ENCODE data around the gene THSD4. TPM values are rescaled to one million over a fixed set of nuclear protein-coding genes. Genes with fewer than 3 reads are reported as not detected.

THSD4 gene
- total RNA-seq, 4 donors from 2014 or later, result 2.7 to 49.2 (median 15.8) TPM

DNA sequence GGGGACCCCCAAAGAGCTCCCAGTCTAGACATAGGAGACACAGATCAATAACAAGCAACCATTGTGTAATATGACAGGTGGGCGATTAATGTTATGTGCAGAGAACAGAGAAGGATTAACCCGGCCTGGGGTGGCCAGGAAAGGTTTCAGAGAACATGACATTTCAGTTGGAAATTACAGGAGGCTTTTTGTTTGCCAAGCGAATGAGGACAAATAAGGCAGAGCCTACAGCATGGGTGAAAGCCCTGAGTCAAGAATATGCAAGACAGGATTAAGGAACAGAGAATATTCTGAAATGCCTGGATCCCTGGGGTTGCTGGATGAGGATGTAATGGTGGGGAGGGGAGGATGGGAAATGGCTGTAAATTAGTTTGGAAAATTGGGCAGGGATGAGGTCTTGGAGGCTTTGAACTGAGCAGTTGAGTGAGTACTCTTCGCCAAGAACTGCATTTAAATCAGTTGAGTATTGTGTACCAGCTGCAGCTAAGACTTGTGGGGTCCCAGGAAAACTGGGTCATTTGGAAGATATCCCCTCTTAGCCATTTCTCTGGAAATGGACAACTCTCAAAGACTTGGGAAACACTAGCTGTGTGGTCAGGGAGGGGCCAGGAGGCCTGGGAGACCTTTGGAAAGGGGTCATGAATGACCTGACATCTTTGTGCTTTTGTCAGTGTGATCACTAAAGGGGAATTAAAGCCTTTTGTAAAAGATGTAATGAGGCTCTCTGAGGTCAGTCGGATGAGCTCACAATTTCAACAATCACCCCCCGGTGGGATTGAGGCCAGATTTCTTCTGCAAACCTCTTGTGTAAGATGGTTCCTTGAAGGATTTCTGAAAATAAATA, 496.5 kb downstream of the THSD4 start:
- no peak for TF ChIP-seq CTCF (IDR thresholded peaks at IDR 0.05)
- ATAC-seq (ENCODE audit: low FRiP score) (no peak), DNase-seq (ENCODE audit: low spot score) (no peak)

- no peak for ATAC-seq (ENCODE audit: low FRiP score)
- no peak for TF ChIP-seq CTCF (IDR thresholded peaks at IDR 0.05)
- no peak for DNase-seq (ENCODE audit: low spot score)
Measured at GRCh38 chr15:71612397-71612722, 497.1 kb downstream of the THSD4 start.

GRCh38 chr15:71612869-71613268, 497.6 kb downstream of the THSD4 start:
- no peak for ATAC-seq (ENCODE audit: low FRiP score)
- no peak for TF ChIP-seq CTCF (IDR thresholded peaks at IDR 0.05)

DNA sequence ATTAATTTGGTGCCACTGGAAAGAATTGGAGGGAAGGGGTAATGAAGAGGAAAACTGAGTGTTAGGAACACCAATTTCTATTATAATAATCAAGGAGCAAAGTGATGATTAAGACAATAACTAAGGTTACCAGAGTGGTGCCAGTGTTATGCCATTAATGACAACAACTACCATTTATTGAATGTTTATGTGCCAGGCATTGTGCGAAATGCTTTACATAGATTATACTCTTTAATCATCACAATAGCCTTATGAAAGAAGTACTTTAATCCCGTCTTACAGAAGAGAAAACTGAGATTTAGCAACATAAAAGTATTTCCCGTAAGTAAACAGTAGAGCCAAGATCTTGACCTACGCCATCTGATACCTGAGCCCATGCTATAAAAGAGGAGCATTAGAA, 507.8 kb downstream of the THSD4 start:
- ATAC-seq (ENCODE audit: low FRiP score), result no peak
- no peak for TF ChIP-seq CTCF (IDR thresholded peaks at IDR 0.05)

More at GRCh38 chr15:71612869-71613268, 497.6 kb downstream of the THSD4 start:
- no peak for DNase-seq (ENCODE audit: low spot score)

GRCh38 chr15:71626596-71627088, 511.4 kb downstream of the THSD4 start:
- ATAC-seq (ENCODE audit: low FRiP score), result no peak
- DNase-seq (ENCODE audit: low spot score), result no peak
- no peak for TF ChIP-seq CTCF (IDR thresholded peaks at IDR 0.05)

More for the DNA sequence above, 507.8 kb downstream of the THSD4 start:
- no peak for DNase-seq (ENCODE audit: low spot score)

- DNase-seq (ENCODE audit: low spot score), result no peak
- no peak for ATAC-seq (ENCODE audit: low FRiP score)
- TF ChIP-seq CTCF (IDR thresholded peaks at IDR 0.05), result no peak
Measured at GRCh38 chr15:71627188-71627587, 511.9 kb downstream of the THSD4 start.

DNA sequence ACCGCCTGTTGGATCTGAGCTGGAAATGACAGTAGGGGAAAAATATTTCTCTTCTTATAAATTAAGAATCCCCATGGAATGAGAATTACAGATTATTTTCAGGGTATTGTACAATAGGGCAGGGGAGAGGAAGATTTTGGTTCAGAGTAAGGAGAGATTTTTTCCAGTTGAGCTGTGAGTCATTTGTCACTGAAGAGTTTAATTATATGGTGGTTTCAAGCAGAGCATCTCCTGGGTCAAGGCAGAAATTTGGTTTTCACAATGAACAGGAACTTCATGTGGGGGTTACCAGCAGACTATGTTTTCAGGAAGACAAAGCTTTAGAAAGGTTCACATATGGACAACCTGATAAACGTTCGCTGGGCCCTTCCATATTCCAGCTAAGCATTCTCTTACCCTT, 512.3 kb downstream of the THSD4 start:
- ATAC-seq (ENCODE audit: low FRiP score), result no peak
- TF ChIP-seq CTCF (IDR thresholded peaks at IDR 0.05), result no peak
- DNase-seq (ENCODE audit: low spot score), result no peak
